Activated CD8-positive, alpha-beta memory T cell treated with anti-CD3 and anti-CD28 coated beads, Interleukin-2, amount 50 U/mL, for 48 hours (primary cell): ENCODE results near the gene RNU6-9.
"Not testable (repeated sequence)": the region's sequence is repeated elsewhere in the genome, so short reads cannot be mapped to it uniquely, and the experiment has no call there.

Experiments used
- DNase-seq: peaks from one replicate; pipeline ENCODE4 v3.0.0-alpha.2; 2020

Gene RNU6-9

DNA sequence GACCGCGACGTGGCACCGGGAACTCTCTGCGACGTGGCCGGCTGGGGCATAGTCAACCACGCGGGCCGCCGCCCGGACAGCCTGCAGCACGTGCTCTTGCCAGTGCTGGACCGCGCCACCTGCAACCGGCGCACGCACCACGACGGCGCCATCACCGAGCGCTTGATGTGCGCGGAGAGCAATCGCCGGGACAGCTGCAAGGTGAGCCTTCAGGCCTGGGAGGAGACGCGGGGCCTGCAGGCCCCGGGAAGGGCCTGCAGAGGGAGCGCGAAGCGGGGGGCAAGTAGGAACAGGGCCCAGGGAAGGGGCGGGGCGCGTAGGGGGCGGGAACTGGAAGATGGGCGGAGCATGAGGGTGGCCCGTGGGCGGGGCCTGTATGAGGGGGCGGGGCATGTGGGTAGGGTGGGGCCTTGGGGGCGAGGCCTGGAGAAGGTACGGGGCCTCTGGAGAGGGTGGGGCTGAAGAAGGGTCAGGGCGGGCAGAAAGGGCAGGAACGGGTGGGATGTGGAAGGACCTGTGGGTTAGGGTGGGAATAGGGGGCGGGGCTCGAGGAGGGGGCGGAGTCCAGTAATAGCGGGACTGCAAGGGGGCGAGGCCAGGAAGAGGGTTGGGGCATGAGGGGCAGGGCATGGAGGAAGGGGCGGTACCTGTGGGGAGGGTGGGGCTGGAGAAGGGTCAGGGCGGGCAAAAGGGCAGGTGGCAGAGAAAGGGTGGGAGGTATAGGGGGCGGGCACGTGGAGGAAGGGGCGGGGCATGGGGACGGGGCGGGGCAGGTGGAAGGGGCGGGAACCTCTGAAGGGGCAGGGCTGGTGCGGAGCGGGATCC is 31.3 kb upstream of the RNU6-9 start:
- peak; percentile 92 for DNase-seq

GRCh38 chr19:862581-863314 is 30.5 kb upstream of the RNU6-9 start:
- peak; percentile 91 for DNase-seq

GRCh38 chr19:863315-863620 is 30.0 kb upstream of the RNU6-9 start:
- DNase-seq: no peak

DNA sequence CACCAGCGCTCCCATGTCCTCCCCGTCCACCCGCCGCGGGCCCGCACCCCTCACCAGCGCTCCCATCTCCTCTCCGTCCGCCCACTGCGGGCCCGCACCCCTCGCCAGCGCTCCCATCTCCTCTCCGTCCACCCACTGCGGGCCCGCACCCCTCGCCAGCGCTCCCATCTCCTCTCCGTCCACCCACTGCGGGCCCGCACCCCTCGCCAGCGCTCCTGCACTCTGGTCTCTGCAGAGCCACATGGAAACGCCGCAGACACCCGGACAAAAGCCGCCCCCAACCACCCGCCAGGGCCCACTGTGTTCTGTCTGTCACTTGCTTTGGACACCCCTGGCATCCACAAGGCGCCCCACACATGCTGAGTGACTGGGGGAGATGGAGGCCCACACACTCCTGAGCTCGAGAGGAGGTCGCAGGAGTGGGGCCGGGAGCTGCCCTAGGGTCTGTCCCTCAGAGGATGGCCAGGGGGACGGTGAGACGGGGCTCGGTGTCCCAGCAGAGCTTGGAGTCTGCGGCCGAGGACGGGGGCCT is 26.4 kb upstream of the RNU6-9 start:
- DNase-seq: no peak

DNA sequence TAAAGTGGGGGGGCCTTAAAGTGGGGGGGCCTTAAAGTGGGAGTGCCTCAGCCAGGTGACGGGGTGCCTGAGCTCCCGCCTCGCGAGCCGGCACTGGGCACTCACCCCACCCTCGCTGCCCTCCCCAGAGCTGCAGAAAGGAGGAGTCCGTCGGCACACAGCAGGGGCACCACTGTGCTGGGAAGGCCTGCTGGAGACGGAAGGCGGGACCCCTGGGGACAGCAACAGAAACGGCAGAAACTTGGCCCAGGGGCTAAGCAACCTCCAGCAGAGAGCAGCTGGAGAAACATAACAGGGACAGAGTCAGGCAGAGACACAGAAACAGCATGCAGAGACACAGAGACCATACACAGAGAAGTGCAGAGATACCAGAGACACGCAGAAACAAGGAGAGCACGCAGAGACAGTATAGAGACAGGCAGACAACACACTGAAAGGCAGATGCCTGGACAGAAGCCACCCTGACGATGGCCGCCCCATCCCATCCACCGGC is 25.9 kb upstream of the RNU6-9 start:
- no peak for DNase-seq

DNA sequence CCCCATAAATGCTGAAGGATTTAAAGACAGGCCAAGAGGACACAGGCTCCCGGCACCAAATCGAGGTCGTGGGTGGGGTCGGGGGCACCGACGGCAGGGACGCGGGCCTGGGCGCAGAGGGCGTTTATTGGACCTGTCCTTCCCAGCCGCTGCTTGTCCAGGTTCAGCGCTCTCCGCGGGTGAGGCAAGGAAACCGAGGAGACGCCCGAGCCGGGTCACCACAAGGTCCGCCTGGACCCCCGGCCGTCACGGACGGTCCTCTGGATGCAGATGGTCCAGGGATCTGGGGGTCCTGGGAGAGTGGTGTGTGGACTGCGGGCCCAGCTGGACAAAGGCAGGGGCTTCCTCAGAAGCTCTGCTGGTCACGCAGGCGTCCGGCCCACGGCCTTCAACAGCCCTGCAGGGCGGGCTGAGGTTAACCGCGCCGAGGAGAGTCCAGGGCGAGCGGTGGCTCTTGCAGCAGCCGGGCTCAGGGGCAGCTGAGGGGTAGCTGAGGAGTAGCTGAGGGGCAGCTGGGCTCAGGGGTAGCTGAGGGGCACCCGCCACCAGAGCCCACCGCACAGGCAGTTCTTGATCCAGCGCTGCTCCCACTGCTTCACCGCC is 25.3 kb upstream of the RNU6-9 start:
- DNase-seq: no peak

DNA sequence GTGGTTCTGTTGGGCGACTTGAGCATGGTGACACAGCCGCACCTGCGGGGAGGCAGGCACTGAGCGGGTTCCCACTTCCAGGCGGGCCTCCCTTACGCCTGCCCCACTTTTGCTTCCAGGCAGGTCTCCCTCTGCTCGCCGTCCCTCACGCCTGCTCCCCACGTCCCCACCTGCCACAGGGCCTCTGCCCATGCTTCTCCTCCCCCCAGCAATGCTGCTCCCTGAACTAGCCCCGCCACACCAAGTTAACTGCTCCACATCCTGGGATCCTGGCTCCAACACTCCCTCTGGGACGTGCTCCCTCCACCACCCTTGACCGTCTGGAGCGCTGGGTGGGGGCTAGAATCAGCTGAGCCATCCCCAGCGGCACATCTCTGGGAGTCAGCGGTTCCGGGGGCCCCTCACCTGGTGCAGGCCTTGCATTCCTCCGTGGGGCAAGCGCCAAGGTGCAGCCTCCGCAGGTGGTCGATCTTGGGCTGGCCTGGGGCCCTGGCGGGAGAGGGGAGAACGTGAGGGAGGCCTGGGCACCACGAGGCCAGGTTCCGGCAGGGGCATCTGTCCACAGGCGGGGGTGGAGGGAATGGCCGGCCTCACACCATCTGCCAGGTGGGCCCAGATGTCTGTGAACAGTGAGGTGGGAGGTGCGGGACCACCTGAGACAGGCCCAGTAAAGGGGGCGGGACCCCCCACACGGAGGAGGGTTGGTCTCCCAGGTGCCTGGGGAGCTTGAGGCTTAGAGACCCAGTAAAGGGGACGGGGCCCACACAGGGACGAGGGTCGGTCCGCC is 24.6 kb upstream of the RNU6-9 start:
- no peak for DNase-seq

DNA sequence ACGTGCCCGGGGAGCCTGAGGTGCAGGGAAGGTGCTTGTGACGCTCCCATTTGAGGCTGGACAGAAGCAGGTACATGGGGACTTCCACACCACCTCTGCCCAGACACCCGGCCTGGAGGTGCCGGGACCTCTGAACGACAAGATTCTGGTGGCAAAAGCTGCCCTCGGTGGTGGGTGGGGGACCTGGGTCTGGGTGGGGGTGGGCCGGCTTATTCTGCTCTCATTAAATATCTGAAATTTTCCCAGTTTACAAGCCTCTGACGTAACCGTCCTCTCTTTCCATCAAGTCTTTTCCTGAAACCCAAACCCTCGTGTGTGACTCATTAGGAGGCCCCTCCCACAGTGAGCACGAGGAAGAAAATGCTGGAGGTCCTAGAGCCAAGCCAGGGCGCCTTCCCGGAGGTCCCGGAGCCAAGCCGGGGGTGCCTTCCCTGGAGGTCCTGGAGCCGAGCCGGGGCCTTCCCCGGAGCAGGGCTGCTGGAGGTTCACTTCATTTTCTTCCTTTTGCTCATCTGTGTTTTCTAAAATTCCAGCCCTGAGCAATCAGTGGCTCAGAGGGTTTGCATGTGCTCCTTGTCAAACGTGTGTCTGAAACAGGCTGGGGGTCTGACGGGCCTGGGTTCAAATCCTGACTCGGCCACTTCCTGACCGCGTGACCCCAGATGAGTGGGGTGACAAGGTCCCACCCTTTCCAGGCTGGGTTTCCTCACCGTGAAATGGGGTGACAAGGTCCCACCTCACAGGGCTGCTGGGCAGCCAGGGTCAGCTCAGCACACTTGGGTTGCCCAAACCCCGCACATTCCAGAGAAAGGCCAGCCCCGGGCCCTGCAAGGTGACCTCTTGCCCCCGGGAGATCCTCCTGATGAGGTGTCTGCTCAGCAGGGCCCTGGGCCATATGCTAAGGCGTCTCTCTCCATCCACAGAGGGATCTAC is 23.8 kb upstream of the RNU6-9 start:
- DNase-seq: no peak

- no peak for DNase-seq
Measured at GRCh38 chr19:870314-870713, 23.0 kb upstream of the RNU6-9 start.

DNA sequence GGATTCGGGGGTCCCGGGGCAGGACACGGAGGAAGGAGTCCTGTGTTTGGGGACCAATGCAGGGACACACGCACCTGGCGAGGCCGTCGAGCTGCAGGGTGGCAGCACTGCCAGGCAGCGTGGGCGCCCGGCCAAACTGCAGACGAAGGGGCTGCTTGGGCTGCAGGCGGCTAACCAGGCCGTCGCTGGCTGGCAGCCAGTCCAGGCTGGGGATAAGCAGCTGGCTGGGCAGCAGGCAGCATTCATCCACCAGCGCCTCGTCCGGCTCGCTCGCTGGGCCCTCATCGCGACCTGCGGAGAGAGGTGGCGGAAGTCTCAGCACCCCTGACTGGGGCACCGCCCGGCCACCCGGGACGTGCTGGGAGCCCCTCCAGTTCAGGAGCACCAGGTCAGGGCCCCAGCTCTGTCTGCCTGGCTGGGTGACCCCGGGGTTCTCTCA is 22.3 kb upstream of the RNU6-9 start:
- no peak for DNase-seq

DNA sequence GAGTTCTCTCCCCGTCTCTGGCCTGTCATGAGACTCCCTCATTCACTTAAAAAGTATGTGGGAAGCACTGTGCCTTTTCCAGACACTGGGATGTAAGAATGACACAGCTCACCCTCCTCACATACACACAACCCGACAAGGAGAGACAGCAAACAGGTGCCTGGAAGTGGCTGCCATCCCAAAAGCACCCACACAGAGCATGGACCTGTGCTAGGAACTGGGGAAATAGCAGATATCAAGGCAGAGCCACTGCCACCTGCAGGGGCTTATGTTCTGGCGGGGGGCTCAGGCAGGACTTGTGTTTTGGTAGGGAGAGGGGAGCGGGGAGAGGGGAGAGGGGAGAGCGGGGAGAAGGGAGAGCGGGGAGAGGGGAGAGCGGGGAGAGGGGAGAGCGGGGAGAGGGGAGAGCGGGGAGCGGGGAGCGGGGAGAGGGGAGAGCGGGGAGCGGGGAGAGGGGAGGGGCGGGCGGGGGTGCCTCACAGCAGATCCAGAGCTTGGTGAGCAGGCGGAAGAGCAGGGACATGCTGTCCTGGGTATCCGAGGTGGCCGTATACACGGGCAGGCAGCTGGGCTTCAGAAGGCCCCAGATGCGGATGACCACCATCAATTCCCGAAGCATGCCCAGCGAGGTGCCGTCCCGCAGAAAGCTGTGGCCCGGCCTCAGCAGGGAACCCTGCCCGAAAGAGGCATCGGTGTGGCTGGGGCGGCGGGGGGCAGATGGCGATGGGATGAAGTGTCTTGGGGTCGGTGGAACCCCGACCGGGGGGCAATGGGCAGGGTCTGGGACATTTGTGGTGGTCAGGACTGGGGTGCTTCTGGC is 21.6 kb upstream of the RNU6-9 start:
- peak; percentile 74 for DNase-seq

- peak; percentile 87 for DNase-seq
Measured at GRCh38 chr19:872266-872951, 20.9 kb upstream of the RNU6-9 start.

DNA sequence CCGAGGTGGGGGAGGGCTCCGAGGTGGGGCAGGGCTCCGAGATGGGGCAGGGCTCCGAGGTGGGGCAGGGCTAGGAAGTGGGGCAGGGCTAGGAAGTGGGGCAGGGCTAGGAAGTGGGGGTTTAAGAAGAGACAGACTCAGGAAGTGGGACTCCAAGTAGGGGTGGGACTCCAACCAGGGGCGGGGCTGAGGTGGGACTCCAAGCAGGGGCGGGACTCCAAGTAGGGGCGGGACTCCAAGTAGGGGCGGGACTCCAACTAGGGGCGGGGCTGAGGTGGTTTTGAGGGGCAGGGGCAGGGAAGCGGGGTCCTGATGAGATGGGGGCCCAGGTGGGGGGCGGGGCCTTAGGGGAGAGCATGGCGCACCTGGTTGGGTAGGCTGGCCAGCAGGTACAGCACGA is 20.2 kb upstream of the RNU6-9 start:
- peak; percentile 77 for DNase-seq

GRCh38 chr19:873561-874041 is 19.7 kb upstream of the RNU6-9 start:
- DNase-seq: no peak

- no peak for DNase-seq
Measured at GRCh38 chr19:875265-875879, 17.9 kb upstream of the RNU6-9 start.

- no peak for DNase-seq
Measured at GRCh38 chr19:876089-876488, 17.2 kb upstream of the RNU6-9 start.

- DNase-seq: no peak
Measured at GRCh38 chr19:876780-877314, 16.4 kb upstream of the RNU6-9 start.

GRCh38 chr19:877992-878660 is 15.2 kb upstream of the RNU6-9 start:
- not testable (repeated sequence) for DNase-seq
